ENCODE data around the gene PRSS23.

Gene PRSS23

GRCh38 chr11:86775361-86775760, 25.0 kb upstream of the PRSS23 start:
- TF ChIP-seq CTCF (conservative IDR thresholded peaks at IDR 0.05; ENCODE audit: low read depth), result no peak
- ChIA-PET CTCF (no interaction called here), POLR2A (ENCODE audit: low non-redundant PET) (no interaction called here)
- no peak for DNase-seq (ENCODE audit: low spot score)
- no peak overlapping the region for H3K27ac ChIP-seq

- ChIA-PET POLR2A (ENCODE audit: low non-redundant PET) (no interaction called here), CTCF (no interaction called here)
- TF ChIP-seq CTCF (conservative IDR thresholded peaks at IDR 0.05; ENCODE audit: low read depth), result no peak
- no peak for DNase-seq (ENCODE audit: low spot score)
- no peak overlapping the region for H3K27ac ChIP-seq
Observed at GRCh38 chr11:86781546-86781945, 18.8 kb upstream of the PRSS23 start.

DNA sequence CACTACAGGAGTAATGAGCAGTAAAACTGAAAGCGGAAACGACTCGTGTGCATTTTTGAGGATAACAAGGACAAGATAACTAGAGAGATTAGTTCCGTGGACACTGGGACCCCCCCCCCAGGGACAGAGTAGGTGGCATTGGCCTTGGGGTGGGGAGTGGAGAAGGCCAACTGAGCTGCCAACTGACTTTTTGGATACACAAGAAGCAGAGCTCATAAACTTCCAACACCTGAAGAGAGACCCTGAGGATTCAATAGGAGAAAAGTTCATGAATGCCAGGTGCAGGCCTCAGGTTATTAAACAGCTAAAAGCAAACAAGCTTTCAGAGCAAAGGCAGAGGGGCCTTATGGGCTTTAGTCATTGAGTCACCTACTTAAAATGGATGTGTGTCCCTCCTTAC, 17.6 kb upstream of the PRSS23 start:
- ChIA-PET POLR2A (ENCODE audit: low non-redundant PET) (no interaction called here), CTCF (no interaction called here)
- DNase-seq (ENCODE audit: low spot score), result no peak
- H3K27ac ChIP-seq, result no peak overlapping the region
- no peak for TF ChIP-seq CTCF (conservative IDR thresholded peaks at IDR 0.05; ENCODE audit: low read depth)

- ChIA-PET CTCF (interaction anchor here (0.6 kb wide), 1 partner anchor 208 kb away, joined by 3 read pairs; no protein-coding TSS in a partner anchor), POLR2A (ENCODE audit: low non-redundant PET) (no interaction called here)
- no peak for DNase-seq (ENCODE audit: low spot score)
- no peak for TF ChIP-seq CTCF (conservative IDR thresholded peaks at IDR 0.05; ENCODE audit: low read depth)
- no peak overlapping the region for H3K27ac ChIP-seq
Observed at GRCh38 chr11:86783661-86784060, 16.7 kb upstream of the PRSS23 start.

- ChIA-PET CTCF (interaction anchor here (0.6 to 1.3 kb wide), 4 partner anchors 18 to 606 kb away, joined by 3 to 4 read pairs (median 3); no protein-coding TSS in a partner anchor), POLR2A (ENCODE audit: low non-redundant PET) (no interaction called here)
- no peak for TF ChIP-seq CTCF (conservative IDR thresholded peaks at IDR 0.05; ENCODE audit: low read depth)
- H3K27ac ChIP-seq, result no peak overlapping the region
- no peak for DNase-seq (ENCODE audit: low spot score)
Observed at GRCh38 chr11:86784241-86784681, 16.1 kb upstream of the PRSS23 start.

DNA sequence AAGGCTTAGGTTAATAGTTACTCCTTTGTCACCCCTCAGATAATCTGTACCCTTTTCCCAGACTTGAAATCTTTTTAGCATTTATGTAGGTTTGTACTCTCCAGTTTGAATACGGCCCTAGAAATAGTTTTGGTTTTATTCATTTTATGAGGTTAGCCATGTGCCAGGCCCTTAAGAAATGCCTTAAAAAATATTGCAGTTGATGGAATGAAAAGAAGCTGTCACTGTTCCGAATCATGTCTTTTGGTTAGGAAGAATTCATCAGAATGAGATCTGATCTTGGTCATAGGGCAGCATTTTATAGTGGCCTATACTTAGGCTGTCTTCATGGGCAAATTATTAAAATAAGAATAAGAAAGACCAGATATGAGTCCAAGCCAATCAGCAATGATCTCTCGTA, 14.8 kb upstream of the PRSS23 start:
- no peak for DNase-seq (ENCODE audit: low spot score)
- CTCF ChIA-PET, result interaction anchor here (1.3 kb wide), 1 partner anchor 167 kb away, joined by 4 read pairs; no protein-coding TSS in a partner anchor
- POLR2A ChIA-PET (ENCODE audit: low non-redundant PET), result no interaction called here
- no peak for TF ChIP-seq CTCF (conservative IDR thresholded peaks at IDR 0.05; ENCODE audit: low read depth)
- no peak overlapping the region for H3K27ac ChIP-seq
